Stimulated activated naive CD8-positive, alpha-beta T cell treated with anti-CD3 and anti-CD28 coated beads, Interleukin-15, Interleukin-2, amounts not matched to agents 100 ng/mL and 50 ng/mL, for 24 hours (primary cell): Measurements from ENCODE around the gene RASAL1.

Experiments
- H3K27ac Mint-ChIP-seq: one replicate; pipeline ENCODE4 v1.8.0; 2021; ENCODE audit warnings: mild to moderate bottlenecking, mixed read lengths
- H3K27me3 Mint-ChIP-seq: one replicate; pipeline ENCODE4 v1.8.0; 2021; ENCODE audit warnings: mixed read lengths
- H3K36me3 Mint-ChIP-seq: one replicate; pipeline ENCODE4 v1.8.0; 2021; ENCODE audit warnings: low read depth, mixed read lengths
- H3K4me1 Mint-ChIP-seq: one replicate; pipeline ENCODE4 v1.8.0; 2021; ENCODE audit warnings: low read depth, mixed read lengths
- H3K4me3 Mint-ChIP-seq: one replicate; pipeline ENCODE4 v1.8.0; 2021; ENCODE audit warnings: mild to moderate bottlenecking, mixed read lengths
- H3K9me3 Mint-ChIP-seq: one replicate; pipeline ENCODE4 v1.8.0; 2021; ENCODE audit warnings: mixed read lengths

The RASAL1 gene

GRCh38 chr12:113167868-113168267, 32.3 kb upstream of the RASAL1 start:
- Mint-ChIP-seq H3K27ac (no peak overlapping the region), H3K4me3 (no peak overlapping the region), H3K4me1 (peaks cover 3% of the 10 kb centered on the region), H3K9me3 (no peaks in the 10 kb centered on the region), H3K27me3 (no peaks in the 10 kb centered on the region), H3K36me3 (peaks cover 63% of the 10 kb centered on the region)

- Mint-ChIP-seq H3K9me3 (no peaks in the 10 kb centered on the region), H3K36me3 (peaks cover 59% of the 10 kb centered on the region), H3K27me3 (no peaks in the 10 kb centered on the region), H3K4me3 (no peak overlapping the region), H3K27ac (no peak overlapping the region), H3K4me1 (peaks cover under 1% of the 10 kb centered on the region)
These were observed 30.2 kb upstream of the RASAL1 start for GRCh38 chr12:113165521-113166450.

GRCh38 chr12:113164014-113164413, 28.5 kb upstream of the RASAL1 start:
- H3K27me3 Mint-ChIP-seq = no peaks in the 10 kb centered on the region
- H3K36me3 Mint-ChIP-seq = peaks cover 60% of the 10 kb centered on the region
- H3K4me3 Mint-ChIP-seq = no peak overlapping the region
- H3K4me1 Mint-ChIP-seq = no peaks in the 10 kb centered on the region
- no peak overlapping the region for H3K27ac Mint-ChIP-seq
- H3K9me3 Mint-ChIP-seq = no peaks in the 10 kb centered on the region

- peaks cover 54% of the 10 kb centered on the region for H3K36me3 Mint-ChIP-seq
- no peaks in the 10 kb centered on the region for H3K27me3 Mint-ChIP-seq
- H3K9me3 Mint-ChIP-seq = no peaks in the 10 kb centered on the region
- no peak overlapping the region for H3K27ac Mint-ChIP-seq
- no peak overlapping the region for H3K4me3 Mint-ChIP-seq
- no peaks in the 10 kb centered on the region for H3K4me1 Mint-ChIP-seq
These were observed 27.4 kb upstream of the RASAL1 start for GRCh38 chr12:113163030-113163360.

- Mint-ChIP-seq H3K9me3 (no peaks in the 10 kb centered on the region), H3K4me1 (peaks cover 4% of the 10 kb centered on the region), H3K36me3 (peaks cover 54% of the 10 kb centered on the region), H3K27me3 (no peaks in the 10 kb centered on the region), H3K27ac (no peak overlapping the region), H3K4me3 (no peak overlapping the region)
These were observed 26.8 kb upstream of the RASAL1 start for GRCh38 chr12:113162102-113163029.

- no peak overlapping the region for H3K4me3 Mint-ChIP-seq
- H3K4me1 Mint-ChIP-seq = peaks cover 13% of the 10 kb centered on the region
- no peaks in the 10 kb centered on the region for H3K9me3 Mint-ChIP-seq
- H3K27ac Mint-ChIP-seq = no peak overlapping the region
- H3K36me3 Mint-ChIP-seq = peaks cover 56% of the 10 kb centered on the region
- no peaks in the 10 kb centered on the region for H3K27me3 Mint-ChIP-seq
These were observed 26.0 kb upstream of the RASAL1 start for GRCh38 chr12:113161415-113162016.

- peaks cover 17% of the 10 kb centered on the region for H3K4me1 Mint-ChIP-seq
- H3K4me3 Mint-ChIP-seq = no peak overlapping the region
- no peak overlapping the region for H3K27ac Mint-ChIP-seq
- no peaks in the 10 kb centered on the region for H3K27me3 Mint-ChIP-seq
- peaks cover 50% of the 10 kb centered on the region for H3K36me3 Mint-ChIP-seq
- H3K9me3 Mint-ChIP-seq = no peaks in the 10 kb centered on the region
These were observed 24.4 kb upstream of the RASAL1 start for GRCh38 chr12:113159937-113160336.

GRCh38 chr12:113158439-113159203, 23.1 kb upstream of the RASAL1 start:
- peaks cover 4% of the 10 kb centered on the region for H3K27me3 Mint-ChIP-seq
- peaks cover 23% of the 10 kb centered on the region for H3K4me1 Mint-ChIP-seq
- no peaks in the 10 kb centered on the region for H3K9me3 Mint-ChIP-seq
- H3K36me3 Mint-ChIP-seq = peaks cover 49% of the 10 kb centered on the region
- no peak overlapping the region for H3K4me3 Mint-ChIP-seq
- no peak overlapping the region for H3K27ac Mint-ChIP-seq

- Mint-ChIP-seq H3K27me3 (peaks cover 10% of the 10 kb centered on the region), H3K27ac (peak overlapping the region; percentile 68), H3K4me3 (no peak overlapping the region), H3K36me3 (peaks cover 36% of the 10 kb centered on the region), H3K9me3 (no peaks in the 10 kb centered on the region), H3K4me1 (peaks cover 35% of the 10 kb centered on the region)
These were observed 21.8 kb upstream of the RASAL1 start for GRCh38 chr12:113157218-113157859.

GRCh38 chr12:113155646-113156045, 20.1 kb upstream of the RASAL1 start:
- no peak overlapping the region for H3K27ac Mint-ChIP-seq
- peaks cover 15% of the 10 kb centered on the region for H3K27me3 Mint-ChIP-seq
- no peak overlapping the region for H3K4me3 Mint-ChIP-seq
- H3K36me3 Mint-ChIP-seq = peaks cover 23% of the 10 kb centered on the region
- H3K9me3 Mint-ChIP-seq = no peaks in the 10 kb centered on the region
- peaks cover 40% of the 10 kb centered on the region for H3K4me1 Mint-ChIP-seq

GRCh38 chr12:113155060-113155459, 19.5 kb upstream of the RASAL1 start:
- H3K27me3 Mint-ChIP-seq = peaks cover 15% of the 10 kb centered on the region
- peak overlapping the region; percentile 17 for H3K4me3 Mint-ChIP-seq
- no peak overlapping the region for H3K27ac Mint-ChIP-seq
- H3K4me1 Mint-ChIP-seq = peaks cover 40% of the 10 kb centered on the region
- peaks cover 18% of the 10 kb centered on the region for H3K36me3 Mint-ChIP-seq
- no peaks in the 10 kb centered on the region for H3K9me3 Mint-ChIP-seq

- Mint-ChIP-seq H3K9me3 (no peaks in the 10 kb centered on the region), H3K27ac (no peak overlapping the region), H3K4me1 (peaks cover 40% of the 10 kb centered on the region), H3K36me3 (peaks cover 13% of the 10 kb centered on the region), H3K27me3 (peaks cover 15% of the 10 kb centered on the region), H3K4me3 (peak overlapping the region; percentile 73)
These were observed 18.9 kb upstream of the RASAL1 start for GRCh38 chr12:113154351-113154973.
